ENCODE data around the gene CEMIP2. TPM values are rescaled to one million over a fixed set of nuclear protein-coding genes. Genes with fewer than 3 reads are reported as not detected.
A peak's percentile ranks its signal among the peaks of the same experiment; 100 is the strongest.

The CEMIP2 gene
- total and polyA plus RNA-seq, 4 donors: 18.8 to 123 (median 38.6) TPM

DNA sequence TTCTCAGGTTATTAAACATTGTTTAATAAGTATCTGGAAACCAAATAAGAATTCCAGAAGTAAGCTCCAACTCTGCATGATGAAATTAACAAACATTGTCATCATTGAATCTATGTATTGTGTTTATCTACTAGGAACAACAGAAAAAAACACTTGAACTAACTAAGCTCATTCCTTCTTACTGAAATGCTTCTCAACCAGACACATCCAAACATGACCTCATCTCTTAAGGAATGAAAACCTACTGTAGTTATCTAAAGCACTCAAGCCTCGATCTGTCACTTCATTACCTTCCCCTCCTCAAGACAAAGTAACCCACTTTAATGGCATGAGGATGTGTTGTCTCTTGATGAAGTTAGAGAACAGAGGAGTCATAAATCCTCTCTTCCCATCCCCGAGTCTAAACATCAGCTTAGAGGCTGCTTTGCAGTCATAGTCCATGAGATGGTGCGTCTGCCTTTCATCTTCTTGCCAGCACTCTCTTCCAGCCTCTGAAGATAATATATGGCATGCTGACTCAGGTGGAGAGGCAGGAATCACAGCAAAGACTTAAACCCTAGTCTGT is 86.5 kb downstream of the CEMIP2 start:
- Histone ChIP-seq H3K9ac (ENCODE audit: low read depth in 1 of 2, low read length in 2 of 2) (peak overlapping the region in 1 of 2 donors; percentile 12), H3K27ac (ENCODE audit: low read depth in 1 of 2, low read length in 2 of 2) (peak overlapping the region; percentile 59 to 60), H3K27me3 (ENCODE audit: control insufficient read depth in 4 of 4, insufficient read depth in 4 of 4, low read length in 3 of 4) (no peaks in the 10 kb centered on the region), H3K36me3 (ENCODE audit: control insufficient read depth in 4 of 4, insufficient read depth in 3 of 4, low read depth in 1 of 4, low read length in 3 of 4) (peaks cover 0 to 6% (median 1%) of the 10 kb centered on the region in 4 donors), H3K4me3 (ENCODE audit: low read depth in 1 of 3, low read length in 3 of 3) (no peak overlapping the region), H3K9me3 (ENCODE audit: control insufficient read depth in 4 of 4, low read length in 3 of 4) (no peaks in the 10 kb centered on the region), H3K4me1 (ENCODE audit: control insufficient read depth in 4 of 4, insufficient read depth in 4 of 4, low read length in 3 of 4) (peaks cover 15 to 78% (median 52%) of the 10 kb centered on the region in 4 donors)
- TF ChIP-seq EGR1 (IDR thresholded peaks at IDR 0.05; ENCODE audit: low read depth in 2 of 2): no peak
- TF ChIP-seq RAD21 (IDR thresholded peaks at IDR 0.05): peak in 1 of 2 donors; percentile 3
- 62% methylated on average over 3 of the region's 3 CpGs for WGBS
- DNase-seq (ENCODE audit: low spot score): no peak

DNA sequence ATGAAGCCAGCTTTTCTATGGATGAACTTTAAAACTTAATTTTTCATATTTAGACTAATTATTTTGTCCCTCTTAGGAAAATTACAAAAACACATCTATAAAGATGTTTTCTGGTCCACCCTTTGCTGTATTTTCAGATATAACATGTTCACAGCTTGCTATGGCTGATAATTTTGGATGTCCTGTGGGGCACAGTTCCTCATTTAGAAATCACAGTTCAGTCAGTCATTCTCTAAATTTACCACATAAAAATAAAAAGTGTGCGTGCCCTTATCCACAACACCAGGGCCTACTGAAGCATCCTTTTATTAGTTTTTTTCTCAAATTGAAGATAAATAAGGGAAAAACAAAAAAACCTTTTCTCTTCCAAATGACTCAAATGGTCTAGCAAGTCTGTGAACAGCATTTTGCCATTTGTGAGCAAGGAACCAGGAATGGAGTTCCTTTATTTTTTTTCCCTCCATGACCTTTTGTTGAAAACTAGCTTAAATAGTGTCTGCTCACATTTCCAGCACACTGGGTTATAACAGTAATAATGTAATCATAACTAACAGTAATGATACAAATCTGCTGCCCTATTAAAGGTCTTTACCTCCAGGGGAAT is 87.1 kb downstream of the CEMIP2 start:
- H3K36me3 ChIP-seq (ENCODE audit: control insufficient read depth in 4 of 4, insufficient read depth in 3 of 4, low read depth in 1 of 4, low read length in 3 of 4): peaks cover 0 to 3% (median 0%) of the 10 kb centered on the region in 4 donors
- H3K9me3 ChIP-seq (ENCODE audit: control insufficient read depth in 4 of 4, low read length in 3 of 4): no peaks in the 10 kb centered on the region
- peaks cover 15 to 78% (median 52%) of the 10 kb centered on the region in 4 donors for H3K4me1 ChIP-seq (ENCODE audit: control insufficient read depth in 4 of 4, insufficient read depth in 4 of 4, low read length in 3 of 4)
- no peak for DNase-seq (ENCODE audit: low spot score)
- H3K27me3 ChIP-seq (ENCODE audit: control insufficient read depth in 4 of 4, insufficient read depth in 4 of 4, low read length in 3 of 4): no peaks in the 10 kb centered on the region
- H3K4me3 ChIP-seq (ENCODE audit: low read depth in 1 of 3, low read length in 3 of 3): no peak overlapping the region
- H3K9ac ChIP-seq (ENCODE audit: low read depth in 1 of 2, low read length in 2 of 2): peak overlapping the region in 1 of 2 donors; percentile 12
- 65% methylated on average over 1 of the region's 1 CpG for WGBS
- TF ChIP-seq, protein P1, sequence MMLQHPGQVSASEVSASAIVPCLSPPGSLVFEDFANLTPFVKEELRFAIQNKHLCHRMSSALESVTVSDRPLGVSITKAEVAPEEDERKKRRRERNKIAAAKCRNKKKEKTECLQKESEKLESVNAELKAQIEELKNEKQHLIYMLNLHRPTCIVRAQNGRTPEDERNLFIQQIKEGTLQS (IDR thresholded peaks at IDR 0.05): no peak
- TF ChIP-seq YY1 (IDR thresholded peaks at IDR 0.05) (no peak), JUND (IDR thresholded peaks at IDR 0.05) (no peak), MAX (IDR thresholded peaks at IDR 0.05) (no peak)
- peak overlapping the region; percentile 59 to 60 for H3K27ac ChIP-seq (ENCODE audit: low read depth in 1 of 2, low read length in 2 of 2)

GRCh38 chr9:71680189-71680980 is 87.9 kb downstream of the CEMIP2 start:
- WGBS: 41% methylated on average over 5 of the region's 5 CpGs
- Histone ChIP-seq H3K36me3 (ENCODE audit: control insufficient read depth in 4 of 4, insufficient read depth in 3 of 4, low read depth in 1 of 4, low read length in 3 of 4) (no peaks in the 10 kb centered on the region), H3K4me1 (ENCODE audit: control insufficient read depth in 4 of 4, insufficient read depth in 4 of 4, low read length in 3 of 4) (peaks cover 11 to 72% (median 52%) of the 10 kb centered on the region in 4 donors), H3K9ac (ENCODE audit: low read depth in 1 of 2, low read length in 2 of 2) (no peak overlapping the region), H3K27me3 (ENCODE audit: control insufficient read depth in 4 of 4, insufficient read depth in 4 of 4, low read length in 3 of 4) (no peaks in the 10 kb centered on the region), H3K27ac (ENCODE audit: low read depth in 1 of 2, low read length in 2 of 2) (peak overlapping the region; percentile 64 to 87), H3K9me3 (ENCODE audit: control insufficient read depth in 4 of 4, low read length in 3 of 4) (no peaks in the 10 kb centered on the region), H3K4me3 (ENCODE audit: low read depth in 1 of 3, low read length in 3 of 3) (no peak overlapping the region)
- no peak for DNase-seq (ENCODE audit: low spot score)
- no peak for TF ChIP-seq EGR1 (IDR thresholded peaks at IDR 0.05; ENCODE audit: low read depth in 2 of 2)
- TF ChIP-seq FOXA1 (IDR thresholded peaks at IDR 0.05): no peak
- TF ChIP-seq GABPA (IDR thresholded peaks at IDR 0.05 in 1 of 2, conservative IDR thresholded peaks at IDR 0.05 in 1 of 2): no peak
- TF ChIP-seq HNF4G (IDR thresholded peaks at IDR 0.05): peak; percentile 11
- TF ChIP-seq, protein P2, sequence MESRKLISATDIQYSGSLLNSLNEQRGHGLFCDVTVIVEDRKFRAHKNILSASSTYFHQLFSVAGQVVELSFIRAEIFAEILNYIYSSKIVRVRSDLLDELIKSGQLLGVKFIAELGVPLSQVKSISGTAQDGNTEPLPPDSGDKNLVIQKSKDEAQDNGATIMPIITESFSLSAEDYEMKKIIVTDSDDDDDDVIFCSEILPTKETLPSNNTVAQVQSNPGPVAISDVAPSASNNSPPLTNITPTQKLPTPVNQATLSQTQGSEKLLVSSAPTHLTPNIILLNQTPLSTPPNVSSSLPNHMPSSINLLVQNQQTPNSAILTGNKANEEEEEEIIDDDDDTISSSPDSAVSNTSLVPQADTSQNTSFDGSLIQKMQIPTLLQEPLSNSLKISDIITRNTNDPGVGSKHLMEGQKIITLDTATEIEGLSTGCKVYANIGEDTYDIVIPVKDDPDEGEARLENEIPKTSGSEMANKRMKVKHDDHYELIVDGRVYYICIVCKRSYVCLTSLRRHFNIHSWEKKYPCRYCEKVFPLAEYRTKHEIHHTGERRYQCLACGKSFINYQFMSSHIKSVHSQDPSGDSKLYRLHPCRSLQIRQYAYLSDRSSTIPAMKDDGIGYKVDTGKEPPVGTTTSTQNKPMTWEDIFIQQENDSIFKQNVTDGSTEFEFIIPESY (IDR thresholded peaks at IDR 0.05): no peak
- TF ChIP-seq RXRA (IDR thresholded peaks at IDR 0.05): peak; percentile 83 to 90
- TF ChIP-seq RAD21 (IDR thresholded peaks at IDR 0.05): peak in 1 of 2 donors; percentile 21
- TF ChIP-seq SP1 (IDR thresholded peaks at IDR 0.05): peak; percentile 59
- TF ChIP-seq CTCF (IDR thresholded peaks at IDR 0.05; ENCODE audit: low read depth, low read length, missing input control): no peak
- TF ChIP-seq, protein P3, sequence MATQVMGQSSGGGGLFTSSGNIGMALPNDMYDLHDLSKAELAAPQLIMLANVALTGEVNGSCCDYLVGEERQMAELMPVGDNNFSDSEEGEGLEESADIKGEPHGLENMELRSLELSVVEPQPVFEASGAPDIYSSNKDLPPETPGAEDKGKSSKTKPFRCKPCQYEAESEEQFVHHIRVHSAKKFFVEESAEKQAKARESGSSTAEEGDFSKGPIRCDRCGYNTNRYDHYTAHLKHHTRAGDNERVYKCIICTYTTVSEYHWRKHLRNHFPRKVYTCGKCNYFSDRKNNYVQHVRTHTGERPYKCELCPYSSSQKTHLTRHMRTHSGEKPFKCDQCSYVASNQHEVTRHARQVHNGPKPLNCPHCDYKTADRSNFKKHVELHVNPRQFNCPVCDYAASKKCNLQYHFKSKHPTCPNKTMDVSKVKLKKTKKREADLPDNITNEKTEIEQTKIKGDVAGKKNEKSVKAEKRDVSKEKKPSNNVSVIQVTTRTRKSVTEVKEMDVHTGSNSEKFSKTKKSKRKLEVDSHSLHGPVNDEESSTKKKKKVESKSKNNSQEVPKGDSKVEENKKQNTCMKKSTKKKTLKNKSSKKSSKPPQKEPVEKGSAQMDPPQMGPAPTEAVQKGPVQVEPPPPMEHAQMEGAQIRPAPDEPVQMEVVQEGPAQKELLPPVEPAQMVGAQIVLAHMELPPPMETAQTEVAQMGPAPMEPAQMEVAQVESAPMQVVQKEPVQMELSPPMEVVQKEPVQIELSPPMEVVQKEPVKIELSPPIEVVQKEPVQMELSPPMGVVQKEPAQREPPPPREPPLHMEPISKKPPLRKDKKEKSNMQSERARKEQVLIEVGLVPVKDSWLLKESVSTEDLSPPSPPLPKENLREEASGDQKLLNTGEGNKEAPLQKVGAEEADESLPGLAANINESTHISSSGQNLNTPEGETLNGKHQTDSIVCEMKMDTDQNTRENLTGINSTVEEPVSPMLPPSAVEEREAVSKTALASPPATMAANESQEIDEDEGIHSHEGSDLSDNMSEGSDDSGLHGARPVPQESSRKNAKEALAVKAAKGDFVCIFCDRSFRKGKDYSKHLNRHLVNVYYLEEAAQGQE (IDR thresholded peaks at IDR 0.05): no peak
- TF ChIP-seq, protein P1 (IDR thresholded peaks at IDR 0.05): no peak
- TF ChIP-seq TAF1 (conservative IDR thresholded peaks at IDR 0.05): no peak
- no peak for TF ChIP-seq MAX (IDR thresholded peaks at IDR 0.05)
- peak; percentile 36 for TF ChIP-seq YY1 (IDR thresholded peaks at IDR 0.05)
- no peak for TF ChIP-seq NR2F2 (IDR thresholded peaks at IDR 0.05)

Data from liver (tissue), 9 donors.